HG02759 (cell line): Measurements from ENCODE around the gene M6PR.
"Not testable (repeated sequence)": the region's sequence is repeated elsewhere in the genome, so short reads cannot be mapped to it uniquely, and the experiment has no call there.

Experiments used
- ATAC-seq: cut with Tn5 transposase; IDR thresholded peaks from one replicate; pipeline ENCODE4 v1.9.1; 2021; ENCODE audit warnings: mild to moderate bottlenecking, moderate library complexity; ENCODE audit not compliant: unreplicated experiment

M6PR gene

DNA sequence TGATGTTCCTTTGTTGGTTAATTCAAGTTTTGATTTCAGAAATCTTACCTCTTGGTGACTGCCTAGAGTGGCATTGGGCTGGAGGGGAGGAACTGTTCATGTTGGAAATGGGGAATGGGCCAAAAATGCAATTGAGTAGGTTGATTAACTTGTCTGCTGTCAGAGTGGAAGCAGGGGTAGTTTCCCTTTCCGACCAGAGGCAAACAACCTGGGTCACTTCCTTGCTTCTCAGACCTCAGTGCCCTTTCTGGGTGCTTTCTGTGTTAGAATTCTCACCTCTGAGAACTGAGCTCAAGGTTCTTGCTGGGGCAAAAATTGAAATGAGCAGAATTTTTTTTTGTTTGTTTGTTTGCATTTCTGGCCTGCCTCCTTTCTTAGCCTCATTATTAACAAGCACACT is 2.3 kb upstream of the M6PR start:
- no peak for ATAC-seq

DNA sequence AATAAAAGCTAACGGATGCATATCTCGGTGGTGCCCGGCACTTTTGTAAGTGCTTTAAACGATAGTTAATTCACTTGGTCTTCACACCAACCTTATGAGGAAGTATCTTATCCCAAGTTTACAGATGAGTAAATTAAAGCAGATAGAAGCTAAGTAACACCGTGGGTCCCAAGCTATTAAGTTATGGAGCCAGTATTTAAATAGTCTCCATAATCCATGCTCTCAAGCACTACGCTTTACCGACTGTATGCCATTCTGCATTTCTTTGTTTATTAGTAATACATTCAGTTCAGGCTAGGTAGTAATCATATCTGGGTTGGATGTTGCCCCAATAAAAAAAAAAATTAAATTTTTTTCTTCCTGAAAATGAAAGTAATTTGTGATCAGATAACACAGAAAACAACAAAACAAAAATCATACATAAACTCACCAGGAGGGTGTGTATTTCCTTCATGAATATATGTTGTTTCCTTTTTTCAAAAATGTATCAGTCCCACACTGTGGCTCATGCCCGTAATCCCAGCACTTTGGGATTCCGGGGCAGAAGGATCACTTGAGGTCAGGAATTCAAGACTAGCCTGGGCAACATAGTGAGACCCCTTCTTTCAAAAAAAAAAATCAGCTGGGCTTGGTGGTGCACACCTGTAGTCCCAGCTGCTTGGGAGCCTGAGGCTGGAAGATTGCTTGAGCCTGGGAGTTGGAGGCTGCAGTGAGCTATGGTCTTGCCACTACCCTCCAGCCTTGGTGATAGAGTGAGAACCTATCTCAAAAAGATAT is 1.4 kb upstream of the M6PR start:
- ATAC-seq: no peak

DNA sequence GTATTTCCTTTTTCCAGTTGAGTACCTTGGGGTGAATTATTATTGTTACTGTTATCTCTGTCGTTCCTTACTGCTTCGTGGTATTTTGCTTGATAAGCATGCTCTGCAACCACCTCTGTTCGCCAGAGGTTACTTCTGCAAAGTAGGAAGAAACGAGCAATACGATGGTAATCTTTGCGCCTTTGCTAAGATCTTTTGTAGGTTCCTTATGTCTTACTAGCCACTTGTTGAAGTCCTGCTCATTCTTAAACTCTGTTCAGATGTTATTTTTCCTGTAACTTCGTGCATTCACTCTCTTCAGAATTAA is 729 bp upstream of the M6PR start:
- no peak for ATAC-seq

DNA sequence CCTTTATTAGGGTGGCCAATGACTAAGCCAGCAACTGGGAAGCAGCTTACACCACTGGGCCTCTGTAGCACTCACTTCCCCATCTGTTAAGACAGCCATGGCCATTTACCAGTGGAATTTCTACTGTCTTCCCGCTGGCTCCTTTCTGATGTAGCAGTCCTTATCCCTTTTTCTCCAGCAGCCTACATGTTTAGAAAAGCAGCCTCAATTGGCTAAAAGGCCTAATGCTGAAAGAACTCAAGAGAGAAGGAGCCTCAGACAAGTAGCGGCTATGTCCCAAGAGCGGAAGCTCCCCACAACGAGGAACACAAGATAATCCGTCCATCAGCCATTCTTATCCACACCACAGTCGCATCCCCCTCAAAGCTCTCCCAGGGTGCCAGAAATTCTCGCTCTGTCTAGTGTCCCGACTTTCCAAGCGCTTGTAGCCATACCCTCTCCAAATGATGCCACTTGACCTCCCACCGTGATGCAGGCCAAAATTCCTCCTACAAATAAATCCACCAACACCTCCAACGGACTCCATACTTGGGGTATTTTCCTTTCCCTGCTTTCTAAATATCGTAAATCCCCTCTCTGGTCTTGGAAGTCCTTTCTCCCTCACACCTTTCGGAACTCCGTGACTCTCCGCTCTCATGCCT is 624 bp downstream of the M6PR start:
- ATAC-seq: no peak

DNA sequence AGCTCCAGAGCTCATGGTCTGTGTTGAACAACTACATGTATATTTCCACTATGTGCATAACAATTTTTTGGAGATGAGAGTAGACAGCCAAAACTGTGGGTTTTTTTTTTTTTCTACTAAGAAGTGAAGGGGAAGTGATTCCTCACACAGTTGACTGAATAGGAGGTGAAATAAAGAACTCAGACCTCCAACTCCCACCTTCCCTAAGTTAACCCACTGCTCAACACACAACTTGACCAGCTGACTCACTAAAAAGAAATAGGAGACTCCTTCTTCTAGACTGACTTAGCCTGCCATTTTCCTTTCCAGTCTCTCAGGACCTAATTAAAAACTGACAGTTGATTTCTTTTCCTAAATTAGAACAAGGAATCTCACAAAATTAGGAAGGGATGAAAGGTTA is 1.7 kb downstream of the M6PR start:
- ATAC-seq: no peak

DNA sequence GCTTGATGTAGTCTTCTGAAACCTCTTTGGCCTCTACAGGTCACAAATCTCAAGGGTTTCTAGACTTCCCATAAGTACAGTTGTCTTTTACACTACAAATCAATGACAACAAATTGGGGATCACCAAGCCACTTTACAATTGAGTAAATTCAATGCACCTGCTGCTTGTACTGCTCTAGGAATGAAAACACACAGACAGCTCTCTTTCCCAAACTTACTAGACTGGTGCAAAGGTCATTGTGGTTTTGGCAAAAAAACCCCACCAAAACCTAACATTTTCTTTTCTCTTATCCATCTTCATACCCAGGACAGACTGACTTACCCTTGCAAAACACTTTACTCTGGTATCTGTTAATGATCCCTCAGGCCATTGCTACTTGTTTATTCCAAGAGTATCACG is 2.7 kb downstream of the M6PR start:
- no peak for ATAC-seq

DNA sequence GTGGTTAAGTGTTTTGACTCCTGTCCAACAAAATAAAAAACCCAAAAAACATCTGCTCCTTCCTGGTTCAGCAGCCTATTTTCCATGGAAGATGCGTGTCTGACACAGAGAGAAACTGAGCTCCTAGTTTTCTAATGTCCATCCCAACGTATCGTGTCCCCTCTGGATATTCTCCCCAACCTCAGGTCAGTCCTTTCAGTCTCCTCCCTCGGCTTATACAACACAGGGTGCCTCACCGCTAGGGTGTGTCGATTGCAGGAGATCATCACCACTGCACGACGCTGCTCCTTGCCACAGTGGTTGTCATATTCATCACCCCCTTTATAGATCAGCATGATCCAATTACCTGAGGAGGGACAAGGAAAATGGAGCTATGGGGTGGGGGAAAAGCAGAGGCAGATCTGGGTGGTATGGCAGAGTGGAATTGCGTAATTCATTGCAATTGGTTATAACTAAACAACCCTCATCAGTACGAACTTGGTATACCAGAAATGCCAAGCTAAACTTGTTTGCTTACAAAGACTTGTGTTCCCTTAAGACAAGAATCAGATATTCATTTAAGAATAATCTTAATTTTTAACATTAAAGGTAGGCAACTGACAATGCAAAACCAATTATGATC is 5.8 kb downstream of the M6PR start:
- ATAC-seq: no peak

DNA sequence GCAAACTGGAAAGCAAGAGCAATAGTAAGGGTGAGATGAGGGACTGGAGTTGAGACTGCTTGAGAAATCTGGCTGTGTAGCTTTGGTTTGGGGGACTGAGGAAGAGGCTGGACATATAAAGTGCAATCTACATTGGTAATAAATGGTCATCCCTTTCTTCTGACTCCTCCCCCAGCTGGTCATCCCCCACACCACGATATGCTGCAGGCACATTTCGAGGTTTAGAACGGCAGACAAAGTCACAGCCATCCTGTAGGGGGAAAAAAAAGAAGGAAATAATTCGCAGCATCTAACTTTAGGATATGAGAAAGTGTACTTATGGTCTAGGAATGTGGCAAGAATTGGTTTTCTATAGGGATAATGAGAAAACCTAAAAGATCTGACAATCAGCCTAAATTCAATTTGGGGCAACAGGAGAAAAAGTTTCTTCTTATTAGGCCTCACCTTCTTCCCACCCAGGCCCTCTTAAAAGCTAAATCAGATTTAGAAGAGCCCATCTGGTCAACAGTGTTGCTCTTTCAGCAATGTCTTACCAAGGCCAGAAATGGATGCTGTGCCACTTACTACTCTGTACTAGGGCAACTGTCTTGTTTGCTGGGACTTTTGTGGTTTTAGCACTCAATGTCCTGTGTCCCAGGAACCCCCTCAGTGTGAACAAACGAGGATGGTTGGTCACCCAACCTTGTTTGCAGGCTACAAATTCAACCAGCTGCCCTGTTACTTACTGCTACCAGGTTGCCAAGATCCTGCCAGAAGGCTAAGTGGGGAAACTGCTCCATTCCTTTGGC is 7.6 kb downstream of the M6PR start:
- ATAC-seq: no peak

DNA sequence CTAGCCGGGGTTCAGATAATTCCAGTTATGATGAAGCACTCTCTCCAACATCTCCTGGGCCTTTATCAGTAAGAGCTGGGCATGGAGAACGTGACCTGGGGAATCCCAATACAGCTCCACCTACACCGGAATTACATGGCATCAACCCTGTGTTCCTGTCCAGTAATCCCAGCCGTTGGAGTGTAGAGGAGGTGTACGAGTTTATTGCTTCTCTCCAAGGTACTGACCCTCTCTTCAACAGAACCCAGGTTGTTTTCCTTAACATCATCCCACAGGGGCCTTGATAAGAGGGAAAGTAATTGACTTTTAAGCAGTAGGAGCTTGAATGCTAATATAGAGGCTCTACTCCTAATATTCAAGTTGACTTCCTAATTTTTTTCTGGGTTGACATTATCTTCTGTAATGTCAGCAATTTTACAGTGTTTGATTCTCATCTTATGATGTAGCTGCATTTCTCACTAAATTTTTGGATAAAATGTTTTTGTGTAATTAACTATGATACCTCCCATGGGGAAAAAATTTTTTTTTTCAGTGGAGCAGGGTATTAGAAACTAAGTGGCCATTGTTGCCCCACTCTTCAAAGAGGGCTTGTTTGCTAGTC is 11.5 kb downstream of the M6PR start:
- ATAC-seq: not testable (repeated sequence)

DNA sequence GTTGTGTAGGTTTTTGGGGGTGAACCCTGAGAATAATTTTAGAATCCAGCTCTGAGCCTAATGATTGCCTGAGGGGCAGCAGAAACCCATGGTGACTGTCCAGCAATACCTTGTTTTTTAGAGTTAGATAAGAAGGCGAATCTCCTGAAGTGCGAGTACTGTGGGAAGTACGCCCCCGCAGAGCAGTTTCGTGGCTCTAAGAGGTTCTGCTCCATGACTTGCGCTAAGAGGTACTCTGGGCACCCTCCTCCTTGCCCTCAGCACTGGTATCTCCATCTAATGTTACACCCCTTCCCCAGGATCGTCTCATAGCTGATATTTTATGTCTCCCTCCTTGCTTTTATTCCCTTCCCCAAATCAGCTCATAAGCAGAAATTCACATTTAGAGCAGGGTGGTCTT is 12.7 kb downstream of the M6PR start:
- ATAC-seq: no peak

DNA sequence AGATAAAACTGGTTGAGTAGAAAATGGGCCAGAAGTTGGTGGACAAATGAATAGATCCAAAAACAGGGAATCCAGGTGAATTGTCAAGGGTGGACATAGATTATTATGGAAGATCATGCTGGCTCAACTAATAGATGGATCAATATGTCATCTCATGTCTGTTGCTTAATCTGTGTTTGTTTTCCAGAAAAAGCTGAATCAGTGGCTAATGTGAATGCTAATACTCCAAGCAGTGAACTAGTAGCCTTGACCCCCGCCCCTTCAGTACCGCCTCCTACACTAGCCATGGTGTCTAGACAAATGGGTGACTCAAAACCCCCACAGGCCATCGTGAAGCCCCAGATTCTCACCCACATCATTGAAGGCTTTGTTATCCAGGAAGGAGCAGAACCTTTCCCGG is 15.4 kb downstream of the M6PR start:
- ATAC-seq: not testable (repeated sequence)

DNA sequence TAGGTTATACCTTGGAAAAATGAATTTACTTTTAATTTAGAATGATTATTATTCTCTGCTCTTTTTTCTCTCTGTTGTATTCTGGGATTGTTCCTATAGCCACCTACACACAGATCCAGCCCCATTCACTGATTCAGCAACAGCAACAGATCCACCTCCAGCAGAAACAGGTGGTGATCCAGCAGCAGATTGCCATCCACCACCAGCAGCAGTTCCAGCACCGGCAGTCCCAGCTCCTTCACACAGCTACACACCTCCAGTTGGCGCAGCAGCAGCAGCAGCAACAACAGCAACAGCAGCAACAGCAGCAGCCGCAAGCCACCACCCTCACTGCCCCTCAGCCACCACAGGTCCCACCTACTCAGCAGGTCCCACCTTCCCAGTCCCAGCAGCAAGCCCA is 17.0 kb downstream of the M6PR start:
- ATAC-seq: not testable (repeated sequence)

DNA sequence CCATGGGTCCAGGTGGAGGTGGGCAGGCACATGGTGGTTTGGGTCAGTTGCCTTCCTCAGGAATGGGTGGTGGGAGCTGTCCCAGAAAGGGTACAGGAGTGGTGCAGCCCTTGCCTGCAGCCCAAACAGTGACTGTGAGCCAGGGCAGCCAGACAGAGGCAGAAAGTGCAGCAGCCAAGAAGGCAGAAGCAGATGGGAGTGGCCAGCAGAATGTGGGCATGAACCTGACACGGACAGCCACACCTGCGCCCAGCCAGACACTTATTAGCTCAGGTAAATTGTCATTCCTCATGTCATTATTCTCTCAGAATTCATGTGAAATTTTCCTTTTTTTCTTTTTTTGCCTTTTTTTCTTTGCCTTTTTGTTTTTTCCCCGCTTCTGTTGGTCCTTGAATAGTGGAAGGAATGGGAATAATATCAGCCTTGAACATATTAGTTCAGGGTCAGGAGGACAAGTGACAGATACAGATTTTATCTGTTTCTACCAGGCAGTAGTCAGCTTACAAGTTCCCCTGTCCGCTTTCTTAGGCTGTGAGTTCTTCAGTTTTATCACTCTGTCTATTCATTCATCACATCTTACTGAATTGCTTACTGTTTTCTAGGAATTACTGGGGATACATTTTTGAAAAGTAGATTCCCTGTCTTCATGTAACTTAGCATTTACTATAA is 18.7 kb downstream of the M6PR start:
- not testable (repeated sequence) for ATAC-seq

DNA sequence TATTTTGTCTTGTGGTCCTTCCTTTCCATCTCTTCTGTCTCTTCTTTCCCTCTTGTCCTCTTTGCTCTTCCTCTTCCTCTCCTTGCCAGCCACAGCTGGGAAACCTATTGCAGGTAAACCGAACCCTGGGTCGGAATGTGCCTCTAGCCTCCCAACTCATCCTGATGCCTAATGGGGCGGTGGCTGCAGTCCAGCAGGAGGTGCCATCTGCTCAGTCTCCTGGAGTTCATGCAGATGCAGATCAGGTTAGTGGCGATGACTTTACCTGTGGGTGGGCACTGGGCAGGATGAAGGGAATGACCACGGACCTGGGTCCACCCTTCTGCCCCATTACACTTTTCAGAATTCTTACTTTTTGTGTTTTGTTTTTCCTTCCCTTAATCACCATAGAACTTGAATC is 26.9 kb downstream of the M6PR start:
- no peak for ATAC-seq

DNA sequence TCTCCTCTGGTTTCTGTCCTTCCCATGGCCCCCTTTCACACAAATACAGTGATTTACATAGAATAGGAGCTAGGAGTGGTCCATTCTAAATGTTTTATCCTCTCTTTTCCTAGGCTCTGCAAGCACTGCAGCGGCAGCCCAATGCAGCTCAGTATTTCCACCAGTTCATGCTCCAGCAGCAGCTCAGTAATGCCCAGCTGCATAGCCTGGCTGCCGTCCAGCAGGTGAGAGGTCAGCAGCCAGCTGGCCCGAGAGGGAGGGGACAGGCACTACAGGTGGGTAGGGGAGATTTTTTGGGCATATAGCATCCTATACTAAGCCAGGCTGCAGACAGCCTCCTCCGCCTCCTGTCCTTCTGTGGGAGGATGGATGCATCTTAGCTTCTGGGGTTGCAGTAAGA is 29.8 kb downstream of the M6PR start:
- ATAC-seq: not testable (repeated sequence)

DNA sequence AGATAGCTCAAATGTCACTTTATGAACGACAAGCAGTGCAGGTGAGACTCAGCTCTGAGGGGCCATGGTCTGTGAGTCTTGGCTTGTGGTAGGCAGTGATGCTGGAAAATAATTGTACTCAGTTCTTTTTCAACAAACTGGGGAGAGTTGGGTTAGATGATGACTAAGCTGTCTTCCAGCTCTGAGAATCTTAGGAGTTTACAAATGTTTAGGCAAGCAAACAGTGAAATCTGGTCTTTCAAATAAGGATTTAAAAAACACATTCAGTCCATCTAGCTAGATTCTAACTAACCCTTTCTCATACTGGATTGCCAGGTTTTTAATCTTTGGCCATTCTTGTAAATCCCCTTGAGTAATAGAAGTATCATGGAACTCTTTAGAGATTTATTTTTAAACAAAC is 31.7 kb downstream of the M6PR start:
- ATAC-seq: no peak

DNA sequence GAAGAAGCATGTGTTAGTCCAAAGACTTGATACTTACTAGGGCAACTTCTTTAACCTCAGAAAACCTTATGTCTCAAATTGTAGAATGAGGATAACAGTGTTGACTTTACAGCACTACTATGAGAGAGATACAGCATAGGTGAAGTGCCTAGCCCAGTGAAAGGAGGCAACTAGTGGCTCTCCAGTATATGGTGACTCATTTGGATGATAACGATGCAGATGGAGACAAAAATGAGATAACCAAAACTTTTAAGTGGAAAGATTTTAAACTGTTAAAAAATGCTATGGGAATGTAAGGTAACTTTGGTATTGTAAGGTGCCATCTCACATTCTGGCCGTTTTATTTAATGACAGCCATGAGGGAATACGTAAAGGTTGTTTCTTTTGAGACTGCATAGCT is 32.4 kb downstream of the M6PR start:
- no peak for ATAC-seq

DNA sequence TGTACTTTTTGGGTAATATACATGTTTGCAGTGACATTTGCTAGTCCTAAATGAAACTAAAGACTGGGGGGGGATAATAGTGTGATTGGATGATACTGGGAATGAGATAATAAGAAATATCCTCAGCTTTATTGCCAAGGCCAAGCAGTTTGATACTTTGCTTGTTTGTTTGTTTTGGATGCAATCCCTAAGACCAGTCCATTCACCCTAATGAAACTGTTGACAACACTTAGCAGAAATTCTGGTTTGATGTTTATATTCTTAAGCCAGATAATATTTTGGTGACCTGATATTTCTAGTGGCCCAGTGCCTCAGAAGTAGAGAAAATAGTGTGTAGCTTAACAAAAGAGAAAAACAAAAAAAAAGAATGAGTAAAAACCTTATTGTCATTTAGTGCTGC is 33.3 kb downstream of the M6PR start:
- ATAC-seq: no peak

DNA sequence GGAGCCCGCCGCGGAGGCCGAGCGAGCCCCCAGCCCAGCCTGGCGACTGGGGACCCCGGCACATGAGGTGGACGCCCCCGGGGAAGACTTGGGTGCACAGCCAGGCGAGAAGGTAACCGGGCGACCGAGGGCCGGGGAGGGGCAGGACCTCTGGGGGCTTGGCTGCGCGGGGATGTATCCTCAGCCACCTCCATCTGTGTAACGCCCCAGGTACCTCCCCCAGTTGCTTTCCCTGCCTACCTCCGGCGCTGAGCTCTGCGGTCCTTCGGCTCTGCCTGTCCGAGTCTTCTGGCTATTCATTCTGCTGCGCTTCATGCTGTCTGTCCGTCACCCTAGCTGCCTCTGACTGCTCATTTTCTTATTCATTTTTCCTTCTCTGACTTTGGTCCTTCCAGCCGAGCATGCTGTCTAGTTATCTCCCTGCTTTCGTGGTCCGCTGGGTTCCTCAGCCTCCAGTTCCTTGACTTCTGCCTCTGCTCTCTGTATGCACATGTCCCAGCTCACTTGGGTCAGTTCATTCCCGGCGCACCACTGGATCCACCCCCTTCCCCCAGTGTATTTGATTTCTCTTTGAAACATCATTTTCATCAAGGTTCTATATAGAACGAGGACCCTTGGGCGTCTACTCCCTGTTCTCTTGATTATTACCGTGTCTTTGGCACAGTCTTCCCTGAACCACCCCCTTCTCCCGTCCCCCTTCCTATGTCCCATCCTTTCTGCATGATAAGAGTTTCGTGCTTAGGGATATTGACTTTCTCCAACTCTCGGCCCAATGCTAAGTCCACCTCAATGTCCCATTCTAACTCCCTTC is 34.5 kb downstream of the M6PR start:
- ATAC-seq: peak; percentile 77
